Stimulated activated CD4-positive, alpha-beta T cell treated with anti-CD3 and anti-CD28 coated beads, Interleukin-1b, Interleukin-23, amount 100 ng/mL, for 48 hours (primary cell): ENCODE data around the gene NOC4L.

Experiments used
- DNase-seq: peaks from one replicate; pipeline ENCODE4 v3.0.0-alpha.2; 2020

Gene NOC4L

GRCh38 chr12:132201391-132202120, 57.3 kb downstream of the NOC4L start:
- no peak for DNase-seq
